ENCODE measurements around the gene CDKL2.

DNA sequence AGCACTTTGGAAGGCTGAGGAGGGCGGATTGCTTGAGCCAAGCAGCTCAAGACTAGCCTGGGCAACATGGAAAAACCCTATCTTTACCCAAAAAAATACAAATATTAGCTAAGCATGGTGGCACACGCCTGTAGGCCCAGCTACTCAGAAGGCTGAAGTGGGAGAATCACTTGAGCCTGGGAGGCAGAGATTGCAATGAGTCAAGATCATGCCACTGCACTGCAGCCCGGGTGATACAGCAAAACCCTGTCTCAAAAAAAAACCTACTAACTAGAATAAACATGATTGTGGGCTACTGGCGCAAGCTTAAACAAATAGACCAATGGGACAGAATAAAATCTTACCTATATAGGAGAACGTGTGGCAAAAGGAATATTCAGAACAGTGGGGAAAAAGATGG, 7.3 kb downstream of the CDKL2 start:
- TF ChIP-seq, protein P1, sequence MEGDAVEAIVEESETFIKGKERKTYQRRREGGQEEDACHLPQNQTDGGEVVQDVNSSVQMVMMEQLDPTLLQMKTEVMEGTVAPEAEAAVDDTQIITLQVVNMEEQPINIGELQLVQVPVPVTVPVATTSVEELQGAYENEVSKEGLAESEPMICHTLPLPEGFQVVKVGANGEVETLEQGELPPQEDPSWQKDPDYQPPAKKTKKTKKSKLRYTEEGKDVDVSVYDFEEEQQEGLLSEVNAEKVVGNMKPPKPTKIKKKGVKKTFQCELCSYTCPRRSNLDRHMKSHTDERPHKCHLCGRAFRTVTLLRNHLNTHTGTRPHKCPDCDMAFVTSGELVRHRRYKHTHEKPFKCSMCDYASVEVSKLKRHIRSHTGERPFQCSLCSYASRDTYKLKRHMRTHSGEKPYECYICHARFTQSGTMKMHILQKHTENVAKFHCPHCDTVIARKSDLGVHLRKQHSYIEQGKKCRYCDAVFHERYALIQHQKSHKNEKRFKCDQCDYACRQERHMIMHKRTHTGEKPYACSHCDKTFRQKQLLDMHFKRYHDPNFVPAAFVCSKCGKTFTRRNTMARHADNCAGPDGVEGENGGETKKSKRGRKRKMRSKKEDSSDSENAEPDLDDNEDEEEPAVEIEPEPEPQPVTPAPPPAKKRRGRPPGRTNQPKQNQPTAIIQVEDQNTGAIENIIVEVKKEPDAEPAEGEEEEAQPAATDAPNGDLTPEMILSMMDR (IDR thresholded peaks at IDR 0.05) = no peak
- TF ChIP-seq EZH2 (IDR thresholded peaks at IDR 0.05; ENCODE audit: borderline replicate concordance, insufficient read depth, low read depth, low read length, poor library complexity, severe bottlenecking) = no peak

All from B cell (primary cell).